ENCODE results near the gene AHDC1. TPM values are rescaled to one million over a fixed set of nuclear protein-coding genes. Genes with fewer than 3 reads are reported as not detected.
A peak's percentile ranks its signal among the peaks of the same experiment; 100 is the strongest.
"Not testable (repeated sequence)": the region's sequence is repeated elsewhere in the genome, so short reads cannot be mapped to it uniquely, and the experiment has no call there.

AHDC1 gene
- polyA plus RNA-seq, 10 donors: 55.7 to 104 (median 78.7) TPM

DNA sequence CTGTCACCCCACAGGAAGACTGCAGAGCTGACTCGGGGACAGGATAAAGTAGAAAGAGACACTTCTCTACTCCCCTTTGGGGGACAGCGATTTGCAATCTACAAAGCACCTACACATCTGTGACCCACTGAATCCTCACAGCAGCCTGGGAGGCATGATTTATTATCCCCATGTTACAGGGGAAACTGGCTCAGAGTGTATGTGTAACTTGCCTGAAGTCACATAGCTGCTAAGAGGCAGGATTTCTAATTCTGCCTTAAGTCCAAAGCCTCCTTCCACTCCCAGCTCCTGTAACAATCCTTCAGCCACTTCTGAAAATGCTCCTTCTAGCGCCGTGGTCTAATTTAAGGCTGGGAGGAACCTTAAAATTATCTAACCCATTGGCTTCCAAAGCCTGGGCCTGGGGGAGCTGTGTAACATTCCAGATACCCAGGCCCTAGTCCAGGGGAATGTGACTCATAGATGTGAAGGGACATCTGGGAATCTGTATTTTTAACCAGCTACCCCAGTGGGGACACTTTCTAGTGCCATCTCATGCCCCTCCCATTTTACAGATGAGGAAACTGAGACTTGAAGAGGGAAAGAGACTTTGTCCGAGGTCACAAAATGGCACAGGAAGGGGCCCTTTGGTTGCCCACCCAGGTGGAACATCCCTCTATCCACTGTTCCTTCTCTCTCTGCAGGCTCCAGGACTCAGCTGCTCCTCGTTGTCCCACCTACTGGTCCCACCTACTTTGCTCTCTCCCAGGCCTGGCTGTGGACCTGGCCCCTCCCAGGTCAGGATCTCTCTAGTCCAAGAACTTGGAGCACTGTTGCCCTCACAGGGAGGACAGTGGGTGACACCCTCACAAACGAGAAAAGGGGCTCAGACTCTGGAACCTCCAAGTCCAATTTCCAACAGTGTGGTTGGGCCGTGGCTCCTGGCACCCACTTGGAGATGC is 48.9 kb downstream of the AHDC1 start:
- DNase-seq: peak in 1 of 3 donors; percentile 82

- DNase-seq: no peak
Measured at GRCh38 chr1:27554293-27554692, 49.7 kb downstream of the AHDC1 start.

GRCh38 chr1:27553823-27554222 is 50.1 kb downstream of the AHDC1 start:
- not testable (repeated sequence) for DNase-seq

- no peak for DNase-seq
Measured at GRCh38 chr1:27552911-27553420, 51.0 kb downstream of the AHDC1 start.

DNA sequence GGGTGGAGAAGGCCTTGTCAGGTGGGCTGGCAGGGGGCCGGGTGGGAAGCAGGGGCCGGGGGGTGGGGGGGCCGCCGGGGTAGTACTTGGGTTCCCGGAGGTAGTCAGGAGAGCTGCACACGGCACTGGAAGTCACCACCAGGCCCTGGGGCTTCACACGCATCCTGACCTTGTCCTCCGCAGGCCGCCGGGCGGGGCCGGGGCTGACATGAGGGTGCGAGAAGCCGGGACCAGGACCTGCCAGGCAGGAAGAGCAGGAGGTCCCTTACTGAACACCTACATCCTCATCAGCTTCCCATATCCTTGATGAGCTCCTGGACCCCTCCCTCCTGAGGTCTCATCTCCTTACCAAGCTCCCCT is 52.0 kb downstream of the AHDC1 start:
- DNase-seq: no peak

- DNase-seq: no peak
Measured at GRCh38 chr1:27551170-27551952, 52.6 kb downstream of the AHDC1 start.

DNA sequence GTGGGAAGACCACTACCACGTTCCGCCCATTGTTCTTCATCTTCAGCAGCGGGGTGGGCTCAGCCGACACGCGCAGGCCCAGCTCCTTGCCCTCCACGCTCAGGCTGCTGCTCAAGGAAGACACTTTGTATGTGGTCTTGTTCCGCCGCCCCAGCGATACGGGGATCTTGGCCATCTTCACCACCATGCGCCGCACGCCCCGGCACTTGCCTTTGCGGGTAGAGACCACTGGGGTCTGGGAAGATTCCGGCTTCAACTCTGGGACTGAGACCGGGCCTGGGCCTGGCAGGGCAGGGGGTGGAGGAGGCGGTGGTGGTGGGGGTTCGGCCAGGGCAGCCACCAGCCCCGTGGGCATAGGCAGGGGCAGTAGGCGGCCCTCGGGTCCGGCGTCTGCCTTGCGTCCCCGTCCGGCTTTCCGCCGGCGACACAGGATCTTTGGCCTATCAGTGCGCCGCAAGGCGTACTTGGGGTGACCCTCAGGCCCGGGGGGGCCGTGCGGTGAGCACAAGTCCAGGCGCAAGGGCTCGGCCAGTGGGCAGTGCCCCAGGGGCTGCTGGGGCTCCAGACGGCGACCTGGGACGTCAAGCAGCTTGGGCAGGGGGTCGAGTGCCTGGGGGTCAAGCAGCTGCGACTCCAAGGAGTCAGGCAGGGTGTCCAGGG is 53.3 kb downstream of the AHDC1 start:
- DNase-seq: no peak

DNA sequence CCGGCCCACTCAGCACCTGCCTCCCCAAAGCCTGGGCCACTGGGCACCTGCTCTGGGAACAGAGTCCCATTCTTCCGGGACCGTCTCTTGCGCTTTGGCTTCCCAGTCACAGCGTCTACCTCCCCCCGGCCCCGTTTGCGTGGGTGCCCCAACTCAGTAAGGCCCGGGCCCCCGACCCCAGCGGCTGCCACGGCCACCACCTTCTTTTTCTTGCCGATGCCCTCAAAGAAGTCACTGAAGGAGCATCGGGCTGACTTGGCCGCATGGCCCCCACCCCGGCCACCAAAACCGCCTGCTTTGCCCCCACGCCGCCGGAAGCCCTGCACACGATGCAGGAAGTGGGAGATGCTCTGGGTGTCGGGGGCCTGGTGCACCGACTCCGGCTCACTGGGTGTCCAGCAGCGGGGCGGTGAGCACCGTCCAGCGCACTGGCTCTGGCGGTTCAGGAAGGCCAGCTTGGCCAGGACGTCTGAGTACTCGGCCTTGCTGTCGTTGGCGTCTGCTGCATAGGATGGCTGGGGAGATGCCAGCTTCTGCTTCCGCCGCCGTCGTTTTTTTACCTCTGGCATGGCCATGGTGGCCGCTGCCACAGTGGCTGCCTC is 54.0 kb downstream of the AHDC1 start:
- no peak for DNase-seq

GRCh38 chr1:27548858-27549719 is 54.9 kb downstream of the AHDC1 start:
- DNase-seq: no peak

DNA sequence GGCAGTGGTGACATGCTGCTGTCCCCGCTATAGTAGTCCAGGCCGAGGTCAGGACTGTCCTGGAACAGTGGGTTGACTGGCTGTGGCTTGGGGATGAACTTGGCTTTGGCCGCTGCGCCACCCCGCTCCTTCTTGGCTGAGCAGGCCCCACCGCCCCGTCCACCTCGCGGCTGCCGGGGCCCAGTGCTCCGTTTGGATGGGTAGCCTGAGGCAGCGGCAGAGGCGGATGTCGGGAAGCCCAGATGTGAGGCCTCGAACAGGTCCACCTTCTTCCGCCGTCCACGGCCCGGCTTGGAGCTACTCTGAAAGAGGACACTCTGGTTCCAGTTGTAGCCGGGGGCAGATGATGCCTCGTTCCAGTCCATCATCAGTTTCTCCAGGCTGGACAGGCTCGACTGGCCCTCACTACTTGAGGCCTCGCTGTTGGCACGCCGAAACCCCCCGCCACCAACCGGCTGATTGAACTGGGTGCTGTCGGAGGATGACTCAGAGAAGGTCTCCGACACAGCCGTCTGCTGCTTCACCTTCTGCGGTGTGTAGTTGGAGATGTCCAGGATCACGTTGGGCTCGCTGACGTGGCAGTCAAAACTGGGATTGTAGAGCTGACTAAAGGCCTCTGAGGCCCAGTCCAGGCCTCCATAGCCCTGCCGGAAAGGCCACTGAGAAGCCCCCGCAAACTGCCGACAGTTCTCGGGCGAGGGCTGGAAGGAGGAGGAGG is 55.6 kb downstream of the AHDC1 start:
- no peak for DNase-seq

GRCh38 chr1:27547220-27548116 is 56.5 kb downstream of the AHDC1 start:
- DNase-seq: no peak

DNA sequence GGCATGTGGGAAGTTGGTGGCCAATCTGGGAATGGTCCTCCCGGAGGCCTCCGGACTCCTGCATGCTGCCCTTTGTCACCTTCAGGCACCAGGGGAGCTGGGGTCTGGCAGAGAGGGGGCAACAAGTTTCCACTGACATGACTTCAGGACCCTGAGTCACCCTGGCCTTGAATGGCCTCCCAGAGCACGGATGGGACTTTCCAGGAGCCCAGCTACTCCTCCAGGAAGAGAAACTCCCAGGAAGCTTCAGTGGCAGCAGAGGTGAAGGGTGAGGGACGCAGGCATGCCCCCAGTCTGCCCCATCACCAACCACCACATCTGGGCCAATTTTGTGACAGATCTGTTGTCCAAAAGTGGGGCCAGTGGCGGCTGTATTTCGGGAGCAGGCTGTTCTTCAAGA is 58.1 kb downstream of the AHDC1 start:
- DNase-seq: no peak

DNA sequence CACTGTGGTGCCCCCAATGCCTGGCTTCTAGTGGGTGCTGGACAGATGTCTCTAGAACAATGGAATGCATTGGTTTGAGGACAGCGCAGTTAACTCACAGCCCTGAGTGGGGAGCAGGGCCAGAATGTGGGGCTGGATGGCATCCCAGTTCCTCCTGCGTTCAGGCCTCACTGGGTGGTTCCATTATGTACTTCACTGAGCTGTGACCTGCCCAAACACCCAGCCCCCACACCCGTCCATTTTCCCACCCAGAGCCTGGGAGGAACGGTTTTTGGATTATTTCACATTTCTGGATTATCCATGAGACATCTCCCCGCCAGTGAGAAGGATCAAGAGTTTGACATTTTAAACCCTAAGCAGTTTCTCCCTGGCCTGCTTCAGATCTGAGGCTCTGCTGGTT is 58.7 kb downstream of the AHDC1 start:
- peak in 1 of 3 donors; percentile 89 for DNase-seq

GRCh38 chr1:27544834-27545233 is 59.1 kb downstream of the AHDC1 start:
- no peak for DNase-seq

GRCh38 chr1:27543284-27543683 is 60.7 kb downstream of the AHDC1 start:
- DNase-seq: no peak

DNA sequence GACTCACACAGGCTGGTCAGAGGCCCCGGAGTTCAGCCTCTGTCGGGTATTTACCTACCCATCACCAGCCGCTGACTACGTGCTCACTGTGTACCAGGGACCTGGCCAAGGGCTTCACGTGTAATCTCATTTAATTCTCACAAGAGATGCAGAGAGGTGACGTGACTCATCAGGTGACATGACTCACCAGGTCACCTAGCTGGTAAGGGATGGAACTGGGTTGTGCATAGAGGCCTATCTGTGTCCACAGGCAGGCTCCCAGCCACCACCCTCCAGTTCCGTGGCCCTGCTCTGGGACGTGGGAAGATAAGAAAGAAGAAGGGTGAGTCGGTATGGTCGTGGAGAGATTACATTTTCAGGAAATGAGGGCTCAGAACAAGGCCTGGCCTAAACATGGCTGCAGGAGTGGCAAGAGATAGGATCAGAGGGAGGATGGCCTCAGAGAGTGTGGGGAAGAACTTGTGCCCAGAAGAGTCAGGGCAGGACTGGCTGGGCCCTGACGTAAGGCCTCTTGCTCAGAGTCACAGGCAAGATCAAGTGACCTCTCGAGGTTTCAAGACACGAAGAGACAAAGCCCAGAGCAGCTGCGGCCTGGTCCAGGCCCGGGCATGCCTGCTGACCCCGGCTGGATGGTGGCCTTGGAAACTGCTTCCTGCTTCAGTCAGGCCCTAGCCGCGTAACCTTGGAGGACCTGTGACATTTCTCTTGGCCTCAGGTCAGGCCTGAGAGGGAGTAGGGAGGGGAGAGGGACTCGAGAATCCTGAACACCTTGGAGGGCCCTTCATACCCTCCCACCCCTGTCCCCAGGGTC is 61.3 kb downstream of the AHDC1 start:
- no peak for DNase-seq

DNA sequence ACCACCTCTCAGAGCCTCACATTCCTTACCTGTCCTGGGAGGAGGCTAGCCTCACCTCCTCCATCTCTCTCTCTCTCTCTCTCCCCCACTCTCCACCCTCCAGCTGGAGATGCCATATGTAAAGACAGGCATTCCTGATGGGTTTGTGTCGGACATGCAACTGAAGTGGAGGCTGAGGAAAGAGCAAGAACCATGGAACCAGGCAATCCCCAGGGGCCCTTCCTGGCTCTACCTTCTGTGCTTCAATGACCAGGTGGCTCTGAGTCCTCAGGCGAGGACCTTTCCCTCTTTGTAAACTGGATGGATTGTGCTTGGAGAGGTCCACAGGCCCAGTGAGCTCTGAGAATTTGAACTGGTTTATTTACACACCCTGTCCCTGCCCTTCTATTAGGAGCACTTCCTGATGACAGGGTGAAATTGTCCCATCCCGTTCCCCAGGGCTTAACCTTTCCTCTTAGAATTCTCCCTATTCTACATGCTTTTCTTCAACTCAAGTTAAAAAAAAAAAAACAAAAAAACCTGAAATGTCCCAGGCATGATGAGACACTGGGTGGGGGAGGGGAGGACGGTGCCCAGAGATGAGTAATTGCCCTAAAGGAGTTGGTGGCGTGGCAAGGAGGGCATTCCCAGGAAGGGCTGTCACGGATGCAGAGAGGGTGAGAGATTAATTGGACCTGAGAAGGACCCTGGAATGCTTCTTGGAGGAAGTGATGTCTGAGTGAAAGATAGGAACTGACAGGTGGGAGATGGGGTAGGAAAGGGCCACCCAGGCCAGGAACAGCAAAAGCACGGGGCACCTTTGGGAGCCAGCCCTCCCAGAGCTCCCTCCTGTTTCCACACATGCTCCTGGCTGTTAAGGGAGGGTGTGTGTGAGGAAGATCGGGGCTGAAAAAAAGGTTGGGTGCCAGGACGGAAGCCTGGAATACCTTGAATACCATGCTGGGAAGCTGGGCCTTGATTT is 63.8 kb downstream of the AHDC1 start:
- DNase-seq: no peak
